HFF-Myc (cell line): ENCODE results near the gene FLOT1.

ENCODE experiments used
- DNase-seq: peaks from one replicate; pipeline ENCODE4 v3.0.0-alpha.2; 2011; ENCODE audit warnings: low read depth; ENCODE audit errors: extremely low read depth
- H3K4me3 ChIP-seq: replicated peaks from 2 replicates; pipeline ENCODE4 v1.5.1; 2011; ENCODE audit warnings: low read depth, mild to moderate bottlenecking, control low read depth, low read length
- TF ChIP-seq, protein P1 (sequence below): IDR thresholded peaks from 2 replicates; pipeline ENCODE4 v1.5.1; 2012; ENCODE audit warnings: mild to moderate bottlenecking, low read depth, low read length, control low read depth; ENCODE audit errors: missing control alignments

The FLOT1 gene

GRCh38 chr6:30735668-30736314 lies 6.7 kb downstream of the FLOT1 start:
- TF ChIP-seq, protein P1, sequence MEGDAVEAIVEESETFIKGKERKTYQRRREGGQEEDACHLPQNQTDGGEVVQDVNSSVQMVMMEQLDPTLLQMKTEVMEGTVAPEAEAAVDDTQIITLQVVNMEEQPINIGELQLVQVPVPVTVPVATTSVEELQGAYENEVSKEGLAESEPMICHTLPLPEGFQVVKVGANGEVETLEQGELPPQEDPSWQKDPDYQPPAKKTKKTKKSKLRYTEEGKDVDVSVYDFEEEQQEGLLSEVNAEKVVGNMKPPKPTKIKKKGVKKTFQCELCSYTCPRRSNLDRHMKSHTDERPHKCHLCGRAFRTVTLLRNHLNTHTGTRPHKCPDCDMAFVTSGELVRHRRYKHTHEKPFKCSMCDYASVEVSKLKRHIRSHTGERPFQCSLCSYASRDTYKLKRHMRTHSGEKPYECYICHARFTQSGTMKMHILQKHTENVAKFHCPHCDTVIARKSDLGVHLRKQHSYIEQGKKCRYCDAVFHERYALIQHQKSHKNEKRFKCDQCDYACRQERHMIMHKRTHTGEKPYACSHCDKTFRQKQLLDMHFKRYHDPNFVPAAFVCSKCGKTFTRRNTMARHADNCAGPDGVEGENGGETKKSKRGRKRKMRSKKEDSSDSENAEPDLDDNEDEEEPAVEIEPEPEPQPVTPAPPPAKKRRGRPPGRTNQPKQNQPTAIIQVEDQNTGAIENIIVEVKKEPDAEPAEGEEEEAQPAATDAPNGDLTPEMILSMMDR: no peak
- no peak for DNase-seq
- H3K4me3 ChIP-seq: no peak overlapping the region

- H3K4me3 ChIP-seq: no peak overlapping the region
- DNase-seq: no peak
- TF ChIP-seq, protein P1: no peak
Observed at GRCh38 chr6:30732237-30732943, 10.1 kb downstream of the FLOT1 start.

- H3K4me3 ChIP-seq: no peak overlapping the region
- TF ChIP-seq, protein P1: peak; percentile 62
- no peak for DNase-seq
Observed at GRCh38 chr6:30730601-30731435, 11.7 kb downstream of the FLOT1 start.

- no peak for DNase-seq
- no peak overlapping the region for H3K4me3 ChIP-seq
- TF ChIP-seq, protein P1: no peak
Observed at GRCh38 chr6:30727920-30728553, 14.4 kb downstream of the FLOT1 start.

GRCh38 chr6:30726506-30727413 lies 15.7 kb downstream of the FLOT1 start:
- TF ChIP-seq, protein P1: no peak
- no peak for DNase-seq

More at GRCh38 chr6:30726506-30727413, 15.7 kb downstream of the FLOT1 start:
- no peak overlapping the region for H3K4me3 ChIP-seq
